Effector memory CD4-positive, alpha-beta T cell (primary cell): Measurements from ENCODE around the gene SMCO4.
A peak's percentile ranks its signal among the peaks of the same experiment; 100 is the strongest.

Source experiments
- DNase-seq, 3 donors: peaks; one replicate each; pipeline ENCODE4 v3.0.0-alpha.2; 2020
- H3K27ac ChIP-seq: 2 replicates; pipeline ENCODE4 v1.7.0; 2013; ENCODE audit warnings: mild to moderate bottlenecking, low read length, moderate library complexity; ENCODE audit not compliant: insufficient read depth, poor library complexity, severe bottlenecking
- H3K27me3 ChIP-seq: replicated peaks from 2 replicates; pipeline ENCODE4 v1.7.0; 2013; ENCODE audit warnings: mild to moderate bottlenecking, low read length; ENCODE audit not compliant: insufficient read depth, control insufficient read depth, poor library complexity, severe bottlenecking
- H3K36me3 ChIP-seq: 2 replicates; pipeline ENCODE4 v1.7.0; 2013; ENCODE audit warnings: mild to moderate bottlenecking, low read length, moderate library complexity; ENCODE audit not compliant: control insufficient read depth, insufficient read depth
- H3K4me1 ChIP-seq: 2 replicates; pipeline ENCODE4 v1.7.0; 2013; ENCODE audit warnings: low read length, mild to moderate bottlenecking; ENCODE audit not compliant: control insufficient read depth, insufficient read depth, poor library complexity, severe bottlenecking
- H3K4me3 ChIP-seq: 2 replicates; pipeline ENCODE4 v1.7.0; 2013; ENCODE audit warnings: low read length, low read depth, mild to moderate bottlenecking; ENCODE audit not compliant: insufficient read depth, poor library complexity, severe bottlenecking
- H3K9me3 ChIP-seq: 2 replicates; pipeline ENCODE4 v1.7.0; 2013; ENCODE audit warnings: mild to moderate bottlenecking, low read length, moderate library complexity; ENCODE audit not compliant: control insufficient read depth

The SMCO4 gene

GRCh38 chr11:93524173-93524536, 19.0 kb downstream of the SMCO4 start:
- H3K4me1 ChIP-seq, result peaks cover 22% of the 10 kb centered on the region
- H3K27ac ChIP-seq, result peak overlapping the region; percentile 9
- H3K9me3 ChIP-seq, result no peaks in the 10 kb centered on the region
- DNase-seq, result no peak
- no peak overlapping the region for H3K4me3 ChIP-seq
- H3K27me3 ChIP-seq, result no peaks in the 10 kb centered on the region
- H3K36me3 ChIP-seq, result no peaks in the 10 kb centered on the region

GRCh38 chr11:93520726-93521509, 22.3 kb downstream of the SMCO4 start:
- no peak for DNase-seq
- no peaks in the 10 kb centered on the region for H3K9me3 ChIP-seq
- H3K27ac ChIP-seq, result no peak overlapping the region

GRCh38 chr11:93519179-93519578, 24.0 kb downstream of the SMCO4 start:
- Histone ChIP-seq H3K9me3 (no peaks in the 10 kb centered on the region), H3K36me3 (no peaks in the 10 kb centered on the region), H3K27me3 (no peaks in the 10 kb centered on the region), H3K4me1 (peaks cover 7% of the 10 kb centered on the region), H3K27ac (no peak overlapping the region), H3K4me3 (no peak overlapping the region)
- no peak for DNase-seq

More at GRCh38 chr11:93520726-93521509, 22.3 kb downstream of the SMCO4 start:
- Histone ChIP-seq H3K4me1 (peaks cover 16% of the 10 kb centered on the region), H3K4me3 (no peak overlapping the region), H3K27me3 (no peaks in the 10 kb centered on the region), H3K36me3 (no peaks in the 10 kb centered on the region)

GRCh38 chr11:93518081-93518480, 25.1 kb downstream of the SMCO4 start:
- no peak overlapping the region for H3K27ac ChIP-seq
- H3K4me3 ChIP-seq, result no peak overlapping the region
- H3K9me3 ChIP-seq, result no peaks in the 10 kb centered on the region
- no peaks in the 10 kb centered on the region for H3K36me3 ChIP-seq
- no peak for DNase-seq
- H3K4me1 ChIP-seq, result peaks cover 7% of the 10 kb centered on the region
- H3K27me3 ChIP-seq, result no peaks in the 10 kb centered on the region

- no peak overlapping the region for H3K4me3 ChIP-seq
- DNase-seq, result no peak
- peaks cover 7% of the 10 kb centered on the region for H3K4me1 ChIP-seq
- no peak overlapping the region for H3K27ac ChIP-seq
- no peaks in the 10 kb centered on the region for H3K9me3 ChIP-seq
- H3K36me3 ChIP-seq, result no peaks in the 10 kb centered on the region
- no peaks in the 10 kb centered on the region for H3K27me3 ChIP-seq
Observed at GRCh38 chr11:93517611-93518010, 25.6 kb downstream of the SMCO4 start.

GRCh38 chr11:93517041-93517440, 26.1 kb downstream of the SMCO4 start:
- Histone ChIP-seq H3K4me3 (no peak overlapping the region), H3K9me3 (no peaks in the 10 kb centered on the region), H3K27ac (no peak overlapping the region), H3K27me3 (no peaks in the 10 kb centered on the region), H3K36me3 (no peaks in the 10 kb centered on the region), H3K4me1 (peaks cover 7% of the 10 kb centered on the region)
- DNase-seq, result no peak

GRCh38 chr11:93515441-93516025, 27.7 kb downstream of the SMCO4 start:
- Histone ChIP-seq H3K9me3 (no peaks in the 10 kb centered on the region), H3K27ac (no peak overlapping the region), H3K4me1 (peaks cover under 1% of the 10 kb centered on the region), H3K4me3 (no peak overlapping the region), H3K27me3 (no peaks in the 10 kb centered on the region), H3K36me3 (no peaks in the 10 kb centered on the region)
- DNase-seq, result no peak

GRCh38 chr11:93514712-93515111, 28.5 kb downstream of the SMCO4 start:
- no peaks in the 10 kb centered on the region for H3K36me3 ChIP-seq
- no peak overlapping the region for H3K27ac ChIP-seq
- no peak for DNase-seq
- H3K9me3 ChIP-seq, result no peaks in the 10 kb centered on the region
- no peak overlapping the region for H3K4me3 ChIP-seq
- no peaks in the 10 kb centered on the region for H3K27me3 ChIP-seq
- no peaks in the 10 kb centered on the region for H3K4me1 ChIP-seq

GRCh38 chr11:93513772-93514171, 29.4 kb downstream of the SMCO4 start:
- Histone ChIP-seq H3K4me3 (no peak overlapping the region), H3K27me3 (no peaks in the 10 kb centered on the region), H3K9me3 (no peaks in the 10 kb centered on the region), H3K27ac (no peak overlapping the region), H3K36me3 (no peaks in the 10 kb centered on the region), H3K4me1 (no peaks in the 10 kb centered on the region)
- no peak for DNase-seq

- H3K36me3 ChIP-seq, result no peaks in the 10 kb centered on the region
- no peak overlapping the region for H3K27ac ChIP-seq
- DNase-seq, result no peak
- H3K4me1 ChIP-seq, result no peaks in the 10 kb centered on the region
- no peaks in the 10 kb centered on the region for H3K27me3 ChIP-seq
- no peak overlapping the region for H3K4me3 ChIP-seq
- no peaks in the 10 kb centered on the region for H3K9me3 ChIP-seq
Observed at GRCh38 chr11:93512949-93513667, 30.1 kb downstream of the SMCO4 start.
